ENCODE measurements around the gene ZNF688. TPM values are rescaled to one million over a fixed set of nuclear protein-coding genes. Genes with fewer than 3 reads are reported as not detected.

ZNF688 gene
- total and polyA plus RNA-seq, 9 of the 15 experiments (the other 6 are each of a cell fraction or from before 2014, with no cell fraction given): 0.48 to 12.9 (median 4.5) TPM

GRCh38 chr16:30581457-30581856 lies 9.9 kb upstream of the ZNF688 start:
- Histone ChIP-seq H3K4me2 (ENCODE audit: insufficient read depth, low read length) (no peak overlapping the region), H3K9ac (ENCODE audit: insufficient read depth in 1 of 2, low read depth in 2 of 2, low read length in 2 of 2) (peak overlapping the region in 1 of 2 experiments; percentile 71; a peak in 2 of 4 replicates), H2AFZ (ENCODE audit: low read depth, low read length) (no peak overlapping the region), H3K9me3 (replicated peaks; ENCODE audit: control insufficient read depth, insufficient read depth, low read depth, low read length) (no peaks in the 10 kb centered on the region), H3K9me1 (ENCODE audit: control insufficient read depth, insufficient read depth, low read length) (no peaks in the 10 kb centered on the region), H3K4me1 (replicated peaks in 1 of 2; ENCODE audit: control insufficient read depth in 2 of 2, insufficient read depth in 2 of 2, low read length in 2 of 2) (peaks cover 4 to 27% of the 10 kb centered on the region in 2 experiments; a peak in 4 of 5 replicates), H3K27me3 (ENCODE audit: control insufficient read depth in 2 of 2, insufficient read depth in 2 of 2, low read length in 2 of 2) (no peaks in the 10 kb centered on the region), H3K79me2 (ENCODE audit: control insufficient read depth, insufficient read depth, low read length) (peaks cover 50% of the 10 kb centered on the region), H3K4me3 (no peak overlapping the region), H4K20me1 (replicated peaks; ENCODE audit: control insufficient read depth, insufficient read depth, low read length) (no peaks in the 10 kb centered on the region), H3K36me3 (ENCODE audit: control insufficient read depth, insufficient read depth, low read length) (peaks cover 59% of the 10 kb centered on the region; the same call in 2 of the 3 replicates), H3K27ac (ENCODE audit: extremely low read depth, low read depth, low read length) (no peak overlapping the region)
- DNase-seq (ENCODE audit: extremely low read depth in 1 of 4, low spot score in 3 of 4) (no peak), FAIRE-seq (no peak), ATAC-seq (no peak)
- 87% methylated on average over 5 of the region's 7 CpGs for WGBS (ENCODE audit: insufficient coverage, low coverage, missing lambda C conversion rate)
- intact Hi-C loops (cut with micrococcal nuclease) (no loop called here), in situ Hi-C loops (cut with MboI) (no loop called here)
- BruUV-seq (replicated peaks): no TSS peak
- CTCF ChIA-PET (ENCODE audit: low intra/inter-chr PET ratio): no interaction called here
- POLR2A ChIA-PET: interaction anchor here (0.6 kb wide), 1 partner anchor 40 kb away, joined by 3 read pairs; no protein-coding TSS in a partner anchor
- TF ChIP-seq CEBPG (CRISPR knock-in tag; IDR thresholded peaks at IDR 0.05) (no peak), CEBPG (tag; conservative IDR thresholded peaks at IDR 0.05 in 1 of 2, IDR thresholded peaks at IDR 0.05 in 1 of 2) (no peak), ZNF668 (CRISPR knock-in tag; IDR thresholded peaks at IDR 0.05) (no peak), HNRNPH1 (optimal IDR thresholded peaks at IDR 0.05; ENCODE audit: low read depth, low read length) (no peak), ZNF740 (CRISPR knock-in tag; IDR thresholded peaks at IDR 0.05) (peak; percentile 81), ZNF740 (tag; IDR thresholded peaks at IDR 0.05) (no peak), ZNF717 (CRISPR knock-in tag; IDR thresholded peaks at IDR 0.05) (no peak), PCBP1 (IDR thresholded peaks at IDR 0.05; ENCODE audit: low read depth, low read length, poor library complexity, severe bottlenecking) (no peak), ZNF707 (CRISPR knock-in tag; conservative IDR thresholded peaks at IDR 0.05) (no peak), ATF3 (IDR thresholded peaks at IDR 0.05) (no peak), ATF3 (CRISPR knock-in tag; conservative IDR thresholded peaks at IDR 0.05) (no peak), TEAD4 (IDR thresholded peaks at IDR 0.05; ENCODE audit: low read length) (no peak), TEAD4 (CRISPR knock-in tag; IDR thresholded peaks at IDR 0.05; ENCODE audit: borderline replicate concordance) (0 out of 2 replicates have a peak, but pooled peaks have one; percentile 33), EP300 (IDR thresholded peaks at IDR 0.05; ENCODE audit: low read length) (no peak), CCAR2 (IDR thresholded peaks at IDR 0.05; ENCODE audit: low read depth, low read length) (no peak), ETS2 (tag; IDR thresholded peaks at IDR 0.05; ENCODE audit: borderline replicate concordance, poor library complexity, severe bottlenecking) (no peak), NCOA1 (IDR thresholded peaks at IDR 0.05; ENCODE audit: low read depth) (no peak), MLX (CRISPR knock-in tag; conservative IDR thresholded peaks at IDR 0.05) (no peak), EWSR1 (IDR thresholded peaks at IDR 0.05; ENCODE audit: borderline replicate concordance, low read depth, partially characterized antibody) (no peak), ELF1 (tag; IDR thresholded peaks at IDR 0.05) (no peak), MTA2 (IDR thresholded peaks at IDR 0.05; ENCODE audit: low read depth) (no peak), SP1 (CRISPR knock-in tag; IDR thresholded peaks at IDR 0.05) (no peak), NFXL1 (CRISPR knock-in tag; IDR thresholded peaks at IDR 0.05) (no peak)
